Gastroesophageal sphincter (tissue), 3 donors: ENCODE measurements around the gene OR4D1.

Experiments
- CTCF ChIP-seq, 4 experiments: fragments of 200-600 bp in 2 of 4; fragments of 450-650 bp in 2 of 4; sonication (generic) in 1 of 4; IDR thresholded peaks; one replicate each; pipeline ENCODE4 v1.5.1; 2017 to 2019; ENCODE audit warnings: antibody characterized with exemption in 4 of 4, mild to moderate bottlenecking in 2 of 4, moderate library complexity in 2 of 4
- POLR2A ChIP-seq, 2 donors: fragments of 450-650 bp; IDR thresholded peaks; one replicate each; pipeline ENCODE4 v1.6.1; 2017; ENCODE audit warnings: antibody characterized with exemption in 2 of 2, mild to moderate bottlenecking in 2 of 2, moderate library complexity in 1 of 2
- POLR2AphosphoS5 ChIP-seq: sonication (generic); formaldehyde crosslinking; IDR thresholded peaks from one replicate; pipeline ENCODE4 v1.6.1; 2017; ENCODE audit warnings: antibody characterized with exemption

GRCh38 chr17:58161566-58161965 is 13.4 kb downstream of the OR4D1 start:
- no peak for TF ChIP-seq POLR2AphosphoS5
- no peak for TF ChIP-seq POLR2A (IDR thresholded peaks at IDR 0.05)
- TF ChIP-seq CTCF (IDR thresholded peaks at IDR 0.05): no peak
